Measurements from ENCODE around the gene RALGPS1. TPM values are rescaled to one million over a fixed set of nuclear protein-coding genes. Genes with fewer than 3 reads are reported as not detected.

Gene RALGPS1
- total and polyA plus RNA-seq, 2 of the 8 experiments (the other 6 are each of a cell fraction or from before 2014, with no cell fraction given) = 20.0 to 23.5 TPM

GRCh38 chr9:127178686-127179632 lies 264.4 kb downstream of the RALGPS1 start:
- H3K79me1 ChIP-seq (ENCODE audit: low read depth, low read length) = no peaks in the 10 kb centered on the region; the same call in 1 of the 2 replicates

More at GRCh38 chr9:127178686-127179632, 264.4 kb downstream of the RALGPS1 start:
- FAIRE-seq (no peak), DNase-seq (ENCODE audit: low read depth in 1 of 2, low spot score in 2 of 2) (no peak)
- Histone ChIP-seq H4K91ac (replicated peaks; ENCODE audit: insufficient read length, low read length) (no peak overlapping the region), H2BK12ac (ENCODE audit: low read depth, low read length) (no peak overlapping the region; the same call in 1 of the 2 replicates), H3K9me3 (ENCODE audit: insufficient read depth in 2 of 2, low read depth in 1 of 2, low read length in 1 of 2) (no peaks in the 10 kb centered on the region), H3K18ac (ENCODE audit: extremely low read depth, low read length) (0 out of 2 replicates have a peak overlapping the region, but pooled peaks have one; percentile 19), H2AFZ (ENCODE audit: low read length) (no peak overlapping the region), H3K56ac (replicated peaks; ENCODE audit: insufficient read length, low read depth, low read length) (no peak overlapping the region), H3K4me1 (replicated peaks in 1 of 4; ENCODE audit: control insufficient read depth in 3 of 4, insufficient read depth in 4 of 4, low read length in 3 of 4) (peaks cover 0 to 6% (median under 1%) of the 10 kb centered on the region in 4 experiments; a peak in 4 of 7 replicates), H3K4ac (replicated peaks; ENCODE audit: insufficient read length, low read depth, low read length) (no peak overlapping the region), H3K14ac (ENCODE audit: insufficient read length) (no peak overlapping the region), H3K36me3 (ENCODE audit: control insufficient read depth in 2 of 4, insufficient read depth in 4 of 4, low read length in 3 of 4) (no peaks in the 10 kb centered on the region), H3K23me2 (ENCODE audit: low read depth, low read length) (no peaks in the 10 kb centered on the region), H2AK5ac (ENCODE audit: low read depth, low read length) (no peak overlapping the region), H2BK120ac (replicated peaks; ENCODE audit: low read depth, low read length) (no peak overlapping the region), H2BK20ac (ENCODE audit: low read length) (no peak overlapping the region), H3K9ac (replicated peaks in 1 of 4; ENCODE audit: extremely low read depth in 1 of 4, low read depth in 3 of 4, low read length in 3 of 4) (no peak overlapping the region; a peak in 1 of 7 replicates), H3K23ac (ENCODE audit: insufficient read length) (no peak overlapping the region), H4K20me1 (replicated peaks in 1 of 2; ENCODE audit: control insufficient read depth in 1 of 2, insufficient read depth in 2 of 2, low read length in 2 of 2) (no peaks in the 10 kb centered on the region), H2BK5ac (ENCODE audit: low read depth, low read length) (no peak overlapping the region; the same call in 1 of the 2 replicates), H4K5ac (ENCODE audit: insufficient read length, low read depth, low read length) (no peak overlapping the region), H3K4me3 (ENCODE audit: extremely low read depth in 1 of 4, insufficient read depth in 2 of 4, low read depth in 3 of 4, low read length in 4 of 4) (no peak overlapping the region), H2BK15ac (ENCODE audit: low read length) (no peak overlapping the region), H4K8ac (ENCODE audit: extremely low read depth, insufficient read depth, low read length) (no peak overlapping the region; the same call in 1 of the 2 replicates), H3K27ac (ENCODE audit: low read depth, low read length) (0 out of 2 replicates have a peak overlapping the region, but pooled peaks have one; percentile 38), H3K79me2 (ENCODE audit: control insufficient read depth in 1 of 2, insufficient read depth in 2 of 2, low read length in 2 of 2) (no peaks in the 10 kb centered on the region), H3K4me2 (ENCODE audit: insufficient read depth in 1 of 2, low read depth in 2 of 2, low read length in 2 of 2) (no peak overlapping the region), H3K27me3 (replicated peaks in 1 of 4; ENCODE audit: control insufficient read depth in 3 of 4, extremely low read depth in 1 of 4, insufficient read depth in 3 of 4, low read length in 3 of 4) (no peaks in the 10 kb centered on the region)
- 85% methylated on average over 12 of the region's 12 CpGs; no CpG with 5 or more reads in 1 of the 2 experiments for WGBS, 2 experiments (ENCODE audit: extremely low coverage in 1 of 2, insufficient coverage in 1 of 2, insufficient read length in 1 of 2, insufficient replicate concordance in 2 of 2, low coverage in 1 of 2, low lambda C conversion rate in 2 of 2, missing lambda C conversion rate in 1 of 2)
- no peak for TF ChIP-seq TAF1 (IDR thresholded peaks at IDR 0.05; ENCODE audit: low read depth, low read length)
- 0 out of 2 replicates have a peak, but pooled peaks have one; percentile 63 for TF ChIP-seq TEAD4 (IDR thresholded peaks at IDR 0.05; ENCODE audit: low read depth, low read length)
- TF ChIP-seq MAFK (IDR thresholded peaks at IDR 0.05; ENCODE audit: low read depth, low read length) = peak; percentile 55
- ChIA-PET CTCF (ENCODE audit: partially characterized antibody) (interaction anchor here (0.5 to 4.0 kb wide), 12 partner anchors 14 to 1747 kb away, joined by 3 to 27 read pairs (median 4); no protein-coding TSS in a partner anchor), POLR2A (ENCODE audit: partially characterized antibody) (interaction anchor here (1.0 kb wide), 1 partner anchor 9 kb away, joined by 3 read pairs; no protein-coding TSS in a partner anchor)

All from H1 (cell line).